Stimulated activated CD4-positive, alpha-beta T cell treated with anti-CD3 and anti-CD28 coated beads, Interleukin-15, amount 100 ng/mL, for 24 hours (primary cell): ENCODE results near the gene DISP3.

ENCODE experiments used
- DNase-seq: peaks from one replicate; pipeline ENCODE4 v3.0.0-alpha.2; 2020

Gene DISP3, protein sequence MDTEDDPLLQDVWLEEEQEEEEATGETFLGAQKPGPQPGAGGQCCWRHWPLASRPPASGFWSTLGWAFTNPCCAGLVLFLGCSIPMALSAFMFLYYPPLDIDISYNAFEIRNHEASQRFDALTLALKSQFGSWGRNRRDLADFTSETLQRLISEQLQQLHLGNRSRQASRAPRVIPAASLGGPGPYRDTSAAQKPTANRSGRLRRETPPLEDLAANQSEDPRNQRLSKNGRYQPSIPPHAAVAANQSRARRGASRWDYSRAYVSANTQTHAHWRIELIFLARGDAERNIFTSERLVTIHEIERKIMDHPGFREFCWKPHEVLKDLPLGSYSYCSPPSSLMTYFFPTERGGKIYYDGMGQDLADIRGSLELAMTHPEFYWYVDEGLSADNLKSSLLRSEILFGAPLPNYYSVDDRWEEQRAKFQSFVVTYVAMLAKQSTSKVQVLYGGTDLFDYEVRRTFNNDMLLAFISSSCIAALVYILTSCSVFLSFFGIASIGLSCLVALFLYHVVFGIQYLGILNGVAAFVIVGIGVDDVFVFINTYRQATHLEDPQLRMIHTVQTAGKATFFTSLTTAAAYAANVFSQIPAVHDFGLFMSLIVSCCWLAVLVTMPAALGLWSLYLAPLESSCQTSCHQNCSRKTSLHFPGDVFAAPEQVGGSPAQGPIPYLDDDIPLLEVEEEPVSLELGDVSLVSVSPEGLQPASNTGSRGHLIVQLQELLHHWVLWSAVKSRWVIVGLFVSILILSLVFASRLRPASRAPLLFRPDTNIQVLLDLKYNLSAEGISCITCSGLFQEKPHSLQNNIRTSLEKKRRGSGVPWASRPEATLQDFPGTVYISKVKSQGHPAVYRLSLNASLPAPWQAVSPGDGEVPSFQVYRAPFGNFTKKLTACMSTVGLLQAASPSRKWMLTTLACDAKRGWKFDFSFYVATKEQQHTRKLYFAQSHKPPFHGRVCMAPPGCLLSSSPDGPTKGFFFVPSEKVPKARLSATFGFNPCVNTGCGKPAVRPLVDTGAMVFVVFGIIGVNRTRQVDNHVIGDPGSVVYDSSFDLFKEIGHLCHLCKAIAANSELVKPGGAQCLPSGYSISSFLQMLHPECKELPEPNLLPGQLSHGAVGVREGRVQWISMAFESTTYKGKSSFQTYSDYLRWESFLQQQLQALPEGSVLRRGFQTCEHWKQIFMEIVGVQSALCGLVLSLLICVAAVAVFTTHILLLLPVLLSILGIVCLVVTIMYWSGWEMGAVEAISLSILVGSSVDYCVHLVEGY (N-terminal part only)

DNA sequence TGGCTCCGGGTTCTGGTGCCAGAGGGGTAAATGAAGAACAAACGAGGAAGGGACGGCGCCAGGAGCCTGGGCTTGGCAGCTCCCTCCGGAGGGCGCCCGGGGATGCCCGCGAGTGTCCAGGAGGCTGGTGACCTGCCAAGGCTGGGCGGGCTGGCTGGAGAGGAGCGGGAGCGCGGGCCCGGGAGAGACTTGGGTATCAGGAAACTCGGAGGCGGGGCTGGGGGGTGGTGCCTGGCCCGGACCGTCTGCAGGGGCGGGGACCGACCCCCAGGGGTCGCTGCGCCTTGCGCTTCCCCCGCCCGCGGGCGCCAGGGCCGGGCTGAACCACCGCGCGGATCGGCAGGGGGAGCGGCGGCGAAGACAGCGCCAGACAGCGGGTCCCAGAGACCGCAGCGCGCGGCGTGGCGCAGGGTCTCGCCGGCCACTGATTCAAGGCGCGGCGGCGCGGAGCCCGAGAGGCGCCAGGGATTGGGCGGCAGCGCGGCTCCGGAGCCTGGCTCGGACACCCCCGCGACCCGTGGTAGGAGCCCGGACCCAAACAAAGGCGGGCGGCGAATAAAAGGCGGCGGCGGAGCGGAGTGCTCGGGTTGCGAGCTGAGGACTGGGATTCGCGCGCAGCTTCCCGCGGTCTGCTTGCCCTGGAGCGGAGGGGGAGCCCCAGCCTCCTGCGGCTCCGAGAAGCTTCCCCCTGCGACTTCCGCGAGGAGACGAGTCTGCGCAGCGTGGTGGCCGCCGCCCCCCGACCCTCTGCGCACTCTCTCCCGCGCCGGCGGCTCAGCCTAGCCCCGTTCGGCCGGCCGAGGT lies at the start of gene DISP3:
Gene DISP3 (plus strand): TSS at position 585 of the 804 bp plus-strand sequence. CDS start 21,838 bp downstream, outside the sequence.
- DNase-seq: peak; percentile 88

DNA sequence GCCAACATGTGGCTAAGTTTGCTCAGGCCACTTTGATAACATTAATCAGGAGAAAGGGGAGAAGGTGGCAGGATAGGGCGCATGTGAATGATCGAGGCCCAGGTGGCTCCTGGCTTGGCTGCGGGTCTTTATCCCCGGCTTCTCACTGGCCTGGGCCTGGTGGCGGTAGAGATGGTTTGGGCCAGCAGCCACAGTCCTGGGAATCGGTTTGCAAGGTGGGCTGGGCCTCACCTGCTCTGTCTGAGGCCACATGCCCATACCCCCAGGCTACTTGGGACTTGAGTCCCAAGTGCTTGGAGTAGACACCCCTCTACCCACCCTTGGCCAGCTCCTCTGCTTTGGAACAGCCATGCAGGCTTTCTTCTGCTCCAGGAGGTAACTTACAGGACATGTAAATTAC lies 49.7 kb upstream of the DISP3 start:
- DNase-seq: no peak

DNA sequence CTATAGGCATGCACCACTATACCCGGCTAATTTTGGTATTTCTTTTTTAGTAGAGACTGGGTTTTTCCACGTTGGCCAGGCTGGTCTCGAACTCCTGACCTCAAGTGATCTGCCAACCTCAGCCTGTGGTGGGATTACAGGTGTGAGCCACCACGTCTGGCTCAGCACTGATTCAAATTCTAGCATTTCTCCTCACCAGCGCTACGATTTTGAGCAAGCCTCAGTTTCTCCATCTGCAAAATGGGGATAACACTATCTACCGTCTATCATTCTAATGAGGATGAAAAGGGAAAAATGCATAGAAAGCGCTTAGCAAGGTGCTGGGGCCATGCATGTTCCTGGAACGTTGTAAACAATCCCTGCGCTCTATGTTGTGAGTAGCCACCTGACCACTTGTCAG lies 49.0 kb upstream of the DISP3 start:
- DNase-seq: no peak

DNA sequence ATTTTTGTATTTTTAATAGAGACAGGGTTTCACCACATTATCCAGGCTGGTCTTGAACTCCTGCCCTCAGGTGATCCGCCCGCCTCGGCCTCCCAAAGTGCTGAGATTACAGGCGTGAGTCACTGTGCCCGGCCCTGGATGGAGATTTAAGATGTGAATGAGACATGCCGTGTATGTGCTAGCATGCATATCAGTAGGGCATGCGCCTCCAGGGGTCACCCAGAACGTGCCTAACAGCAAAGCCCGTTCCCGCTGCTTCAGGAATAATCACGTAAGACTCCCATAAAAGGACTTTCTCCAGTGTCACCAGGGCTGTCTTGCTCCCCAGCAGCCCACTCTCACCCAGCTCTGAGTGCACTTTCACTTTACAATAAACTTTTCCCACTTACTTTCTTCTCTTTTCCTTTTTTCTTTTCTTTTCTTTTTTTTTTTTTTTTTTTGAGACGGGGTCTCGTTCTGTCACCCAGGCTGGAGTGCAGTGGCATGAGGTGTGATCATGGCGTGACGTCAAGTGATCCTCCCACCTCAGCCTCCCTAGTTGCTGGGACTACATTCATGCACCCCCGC lies 46.9 kb upstream of the DISP3 start:
- no peak for DNase-seq

DNA sequence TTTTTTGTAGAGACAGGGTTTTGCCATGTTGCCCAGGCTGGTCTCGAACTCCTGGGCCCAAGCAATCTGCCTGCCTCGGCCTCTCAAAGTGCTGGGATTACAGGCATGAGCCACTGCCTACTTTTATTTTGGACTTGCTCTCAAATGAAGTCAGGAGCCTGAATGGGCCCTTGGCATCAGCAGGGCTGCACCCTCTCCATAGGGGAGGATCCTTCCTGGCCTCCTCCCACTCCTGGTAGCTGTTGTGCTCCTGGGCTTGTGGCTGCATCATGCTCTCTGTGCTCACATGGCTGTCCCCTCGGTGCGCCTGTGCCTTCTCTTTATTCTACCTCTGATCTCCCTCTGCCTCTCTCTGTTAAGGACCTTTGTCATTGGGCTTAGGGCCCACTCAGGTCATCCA lies 46.4 kb upstream of the DISP3 start:
- DNase-seq: no peak

DNA sequence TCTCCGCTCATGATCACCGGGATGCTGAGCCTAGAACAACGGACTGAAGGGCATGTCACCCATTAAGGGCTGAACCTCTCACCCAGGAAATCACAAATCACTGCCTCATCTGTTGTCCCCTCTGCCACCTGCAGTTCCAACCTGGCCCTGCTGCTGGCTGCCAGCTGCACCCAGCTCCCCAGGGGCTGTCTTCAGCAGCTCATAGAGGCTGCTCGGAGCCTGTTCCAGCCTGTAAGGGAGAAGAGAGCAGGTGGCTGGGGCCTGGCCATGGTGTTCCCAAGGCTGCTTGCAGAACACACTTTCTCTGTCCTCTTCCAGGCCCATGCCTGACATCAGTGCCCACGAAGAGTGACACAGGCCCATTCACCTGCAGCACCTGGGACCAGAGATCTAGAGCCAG lies 44.5 kb upstream of the DISP3 start:
- no peak for DNase-seq

DNA sequence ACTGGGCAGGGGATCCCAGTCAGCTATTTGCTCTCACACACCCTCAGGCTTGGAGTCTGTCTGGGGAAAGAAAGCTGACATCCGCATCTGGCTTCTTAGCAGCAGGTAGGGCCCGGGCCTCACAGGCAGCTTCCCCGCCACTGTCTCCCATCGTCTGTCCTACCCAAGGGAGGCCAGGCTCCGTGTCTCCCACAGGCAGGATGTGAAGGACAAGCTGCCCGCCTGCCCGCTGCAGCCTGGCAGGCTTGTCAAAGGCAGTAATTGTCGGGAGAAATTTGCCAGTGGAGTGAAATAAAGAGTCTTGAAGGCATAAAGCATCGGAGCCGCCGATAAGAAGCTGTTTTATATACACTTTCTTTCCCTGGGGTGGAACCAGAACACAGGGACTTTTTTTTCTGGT lies 44.0 kb upstream of the DISP3 start:
- no peak for DNase-seq

DNA sequence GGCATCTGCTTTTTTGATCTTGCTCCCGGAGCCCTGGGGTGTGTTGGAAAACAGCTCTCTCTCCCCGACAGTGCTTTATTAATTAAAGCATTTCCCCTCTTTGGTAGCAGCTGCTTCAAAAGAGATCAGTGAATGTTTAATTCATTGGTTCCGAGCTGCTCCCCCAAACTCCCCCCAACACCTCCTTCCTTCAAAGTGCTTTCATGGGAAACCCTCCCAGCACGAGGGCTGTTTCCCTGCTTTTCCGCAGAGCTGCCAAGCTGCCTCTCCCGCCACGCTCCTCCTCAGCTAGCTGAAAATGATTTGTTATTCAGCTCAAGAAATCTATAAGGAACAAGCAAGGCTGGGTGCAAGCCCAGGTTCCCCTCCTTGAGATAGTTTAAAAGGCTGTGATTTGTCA lies 40.0 kb upstream of the DISP3 start:
- no peak for DNase-seq

DNA sequence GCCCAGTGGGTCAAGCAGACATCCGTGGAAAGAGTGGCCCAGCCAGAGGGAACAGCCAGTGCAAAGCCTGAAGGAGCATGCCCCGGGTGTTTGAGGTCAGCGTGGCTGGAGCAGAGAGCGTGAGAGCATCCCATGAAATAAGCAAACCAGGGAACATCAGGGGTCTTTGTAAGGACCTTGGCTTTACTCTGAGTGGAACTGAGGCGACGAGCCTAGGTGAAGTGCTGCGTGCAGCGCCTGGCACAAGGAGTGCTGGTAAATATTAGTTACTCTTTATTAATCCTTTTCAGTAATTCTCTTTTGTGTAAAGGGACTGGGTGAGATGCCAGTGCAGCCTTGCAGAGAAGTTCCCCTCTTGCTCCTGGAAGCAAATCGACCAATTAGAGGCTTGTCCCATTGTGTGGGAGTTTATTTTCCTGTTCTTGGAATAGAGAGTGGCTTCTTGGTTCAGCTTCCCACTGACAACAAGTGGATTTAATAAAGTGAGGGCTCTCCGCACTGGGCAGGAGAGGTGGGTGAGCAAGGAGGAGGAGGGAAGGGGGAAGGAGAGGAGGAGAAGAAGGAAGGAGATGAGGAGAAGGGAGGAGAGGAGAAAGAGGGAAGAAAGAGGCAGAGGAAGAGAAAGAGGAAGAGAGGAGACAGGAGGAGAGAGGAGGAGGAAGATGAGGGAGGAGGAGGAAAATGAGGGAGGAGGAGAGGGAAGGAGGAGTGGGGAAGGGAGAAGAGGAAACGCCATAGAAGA lies 37.6 kb upstream of the DISP3 start:
- no peak for DNase-seq

DNA sequence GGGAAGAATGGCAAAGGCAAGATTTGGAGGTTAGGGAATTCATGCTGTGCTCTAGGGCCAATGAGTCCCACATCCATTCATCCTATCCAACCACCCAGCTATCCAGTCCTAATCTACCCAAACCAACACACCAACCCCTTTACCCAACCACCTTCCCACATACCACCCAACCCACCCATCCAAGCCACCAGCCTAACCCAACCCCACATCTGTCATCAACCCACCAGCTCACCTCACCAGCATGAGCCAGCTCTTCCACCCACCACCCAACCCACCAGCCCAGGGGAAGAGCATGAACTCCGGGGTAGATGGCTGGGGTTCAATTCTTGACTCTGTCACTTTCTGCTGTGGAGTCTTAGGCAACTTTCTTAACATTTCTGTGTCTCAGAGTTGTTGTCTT lies 35.9 kb upstream of the DISP3 start:
- no peak for DNase-seq

DNA sequence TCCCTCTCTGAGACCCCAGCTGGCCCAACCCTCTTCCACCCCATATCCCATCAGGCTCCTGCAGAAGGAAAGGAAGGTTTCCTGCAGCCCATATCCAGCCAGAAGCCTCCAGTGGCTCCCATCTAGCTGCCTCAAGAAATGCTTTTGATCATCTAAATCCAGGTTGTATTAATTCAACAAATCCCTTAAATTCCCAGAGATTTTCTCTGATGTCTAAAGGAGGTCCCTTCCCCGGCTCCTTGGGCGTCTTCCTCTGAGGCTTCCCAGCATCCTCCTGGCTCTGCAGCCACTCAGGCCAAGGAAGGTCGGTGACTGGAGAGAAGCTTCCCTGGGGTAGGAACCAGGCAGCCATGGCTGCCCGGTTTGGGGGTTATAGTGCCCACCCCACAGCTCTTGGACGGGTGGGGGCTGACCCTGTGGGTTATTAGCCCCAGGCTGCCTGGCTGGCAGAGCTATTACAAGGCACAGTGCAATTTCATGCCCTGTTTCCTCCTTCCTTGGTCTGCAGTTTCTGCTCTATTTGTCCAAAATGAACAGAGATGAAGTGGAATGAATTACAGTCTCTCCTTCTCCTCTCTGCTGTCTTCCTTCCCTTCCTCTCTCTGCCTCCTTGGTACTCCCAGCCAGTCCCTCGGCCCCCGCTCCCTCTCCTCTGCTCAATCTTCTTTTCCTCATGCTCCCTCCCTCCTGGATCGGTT lies 34.8 kb upstream of the DISP3 start:
- DNase-seq: no peak

DNA sequence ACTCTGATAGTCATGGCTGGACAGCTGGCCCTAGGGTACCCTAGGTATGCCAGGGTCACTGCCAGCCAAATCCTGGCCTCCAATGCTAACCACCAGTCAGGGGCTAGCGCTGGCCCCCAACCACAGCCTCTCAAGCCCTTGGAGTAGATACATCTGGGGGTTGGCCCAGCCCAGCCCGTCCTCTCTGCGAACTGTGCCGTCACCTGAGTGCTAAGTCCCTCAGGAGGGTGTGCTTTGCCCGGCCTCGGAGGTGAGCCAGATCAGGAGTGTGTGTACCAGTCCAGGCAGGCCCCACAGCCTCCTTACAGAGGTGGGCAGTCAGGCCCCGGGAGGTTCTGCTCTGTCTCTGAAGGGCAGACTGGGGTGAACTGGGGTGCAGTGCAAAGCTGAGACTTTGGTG lies 34.0 kb upstream of the DISP3 start:
- no peak for DNase-seq

DNA sequence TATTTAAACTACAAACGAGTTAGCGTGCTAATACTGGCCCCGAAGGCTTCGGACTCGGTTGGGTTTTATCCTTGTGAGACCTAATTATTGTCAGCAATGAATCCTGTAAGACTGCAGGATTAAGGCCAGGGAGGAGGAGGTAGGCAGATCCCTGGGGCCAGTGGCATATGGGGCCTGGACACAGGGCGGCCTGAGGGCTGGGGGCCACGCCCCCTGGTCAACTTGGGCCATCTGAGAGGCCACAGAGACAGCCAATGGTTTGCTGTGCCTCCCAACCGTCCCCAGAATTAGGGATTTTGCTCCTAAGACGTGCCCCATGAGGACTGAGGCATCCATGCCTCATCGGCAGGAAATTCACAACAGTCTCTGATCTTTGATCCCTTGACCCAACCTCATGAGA lies 31.1 kb upstream of the DISP3 start:
- DNase-seq: no peak

DNA sequence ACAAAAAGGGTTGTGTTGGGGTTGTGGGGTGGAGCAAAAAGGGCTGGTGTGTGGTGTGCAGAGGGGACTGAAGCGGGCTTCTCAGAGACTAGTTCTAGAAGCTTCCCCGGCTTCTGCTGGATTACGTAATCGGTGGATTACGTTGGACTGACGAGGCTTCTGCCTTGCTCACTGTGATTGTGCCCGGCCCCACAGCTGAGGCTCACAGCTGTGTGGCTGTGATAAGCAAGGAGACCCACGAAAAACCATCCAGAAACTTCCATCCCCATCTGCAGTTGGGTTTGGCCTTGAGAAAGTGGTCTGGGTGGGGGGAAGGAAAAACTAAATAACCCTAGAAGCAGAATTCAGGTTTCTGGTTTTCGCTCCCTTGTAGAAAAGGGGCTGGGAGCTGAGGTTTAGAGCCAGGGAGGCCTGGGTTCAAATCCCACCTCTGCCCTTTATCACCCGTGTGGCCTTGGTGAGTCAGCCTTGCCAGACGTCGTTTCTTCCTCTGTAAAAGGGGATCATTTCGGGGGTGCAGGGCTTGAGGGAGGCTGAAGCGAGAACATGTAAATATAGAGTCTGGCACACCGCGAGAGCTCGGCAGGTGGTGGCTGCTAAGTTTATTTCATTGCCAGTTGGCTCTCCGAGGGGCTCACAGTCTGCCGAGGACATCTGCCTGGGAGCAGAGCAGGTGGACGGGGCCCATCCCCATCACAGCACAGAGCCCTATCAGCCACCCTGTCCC lies 30.4 kb upstream of the DISP3 start:
- DNase-seq: no peak

DNA sequence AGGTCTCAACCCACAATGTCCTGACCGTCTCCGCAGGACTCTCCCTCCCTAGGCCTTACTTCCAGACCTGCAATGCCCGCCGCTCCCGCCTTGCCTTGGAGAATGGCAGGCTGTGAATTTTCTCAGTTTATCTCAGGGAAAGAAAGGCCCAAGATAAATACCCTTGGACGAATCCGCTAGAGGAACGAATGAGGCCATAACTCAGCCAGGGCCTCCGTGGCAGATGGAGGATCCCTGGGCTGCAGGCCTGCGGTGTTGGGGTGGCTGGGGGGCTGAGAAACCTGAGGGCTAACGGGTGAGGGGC lies 29.9 kb upstream of the DISP3 start:
- DNase-seq: no peak

DNA sequence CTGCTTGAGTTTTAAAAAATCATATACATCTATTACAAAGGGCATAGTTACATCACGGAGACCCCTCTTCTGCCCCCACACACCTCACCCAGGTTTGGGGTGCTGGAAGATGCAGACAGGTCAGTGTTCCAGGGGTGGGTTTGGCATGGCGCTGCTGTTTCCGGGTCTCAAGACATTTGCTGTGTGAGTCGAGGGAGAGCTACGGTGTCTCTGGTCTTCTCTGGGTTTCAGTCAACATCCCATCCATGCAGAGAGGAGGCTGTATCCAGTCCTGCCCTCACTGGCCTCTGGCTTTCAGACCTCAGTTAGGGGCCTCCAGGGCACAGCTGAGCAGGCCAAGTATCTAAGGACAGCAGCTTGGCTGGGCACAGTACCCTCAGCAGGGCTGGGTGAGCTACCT lies 28.6 kb upstream of the DISP3 start:
- DNase-seq: no peak

DNA sequence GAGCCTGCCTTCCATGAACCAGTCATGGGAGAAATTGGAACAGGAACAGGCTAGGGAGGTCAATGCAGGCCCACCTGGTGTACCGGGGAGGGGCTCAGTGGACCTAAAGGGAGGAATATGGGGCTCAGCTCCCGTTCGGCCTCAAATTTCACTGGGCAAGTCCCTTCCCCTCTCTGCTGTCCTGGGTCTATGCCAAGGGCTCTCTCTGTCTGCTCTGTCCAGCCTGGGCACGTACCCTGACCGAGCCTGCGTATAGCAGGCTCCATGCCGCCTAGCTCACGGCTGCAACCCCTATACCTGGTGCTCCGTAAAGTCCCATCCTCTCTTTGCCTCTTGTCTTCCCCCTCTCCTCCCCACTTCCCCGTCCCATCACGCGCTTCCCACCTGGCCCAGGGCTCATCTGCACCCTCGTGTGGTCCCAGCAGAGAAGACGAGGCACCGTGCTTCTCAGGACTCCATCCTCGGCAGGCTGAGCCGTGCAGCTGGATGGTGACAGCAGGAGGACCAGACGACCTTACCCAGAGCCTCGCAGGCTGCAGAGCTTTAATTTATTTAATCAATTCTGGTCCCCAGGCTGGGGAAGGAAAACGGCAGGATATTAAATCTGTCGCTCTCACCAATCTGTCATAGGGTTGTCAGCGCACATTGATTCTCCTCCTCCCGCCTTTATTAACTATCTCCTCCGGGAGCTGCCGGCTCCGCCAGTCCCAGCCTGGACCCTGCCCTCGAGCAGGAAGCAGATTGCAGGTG lies 25.0 kb upstream of the DISP3 start:
- no peak for DNase-seq

DNA sequence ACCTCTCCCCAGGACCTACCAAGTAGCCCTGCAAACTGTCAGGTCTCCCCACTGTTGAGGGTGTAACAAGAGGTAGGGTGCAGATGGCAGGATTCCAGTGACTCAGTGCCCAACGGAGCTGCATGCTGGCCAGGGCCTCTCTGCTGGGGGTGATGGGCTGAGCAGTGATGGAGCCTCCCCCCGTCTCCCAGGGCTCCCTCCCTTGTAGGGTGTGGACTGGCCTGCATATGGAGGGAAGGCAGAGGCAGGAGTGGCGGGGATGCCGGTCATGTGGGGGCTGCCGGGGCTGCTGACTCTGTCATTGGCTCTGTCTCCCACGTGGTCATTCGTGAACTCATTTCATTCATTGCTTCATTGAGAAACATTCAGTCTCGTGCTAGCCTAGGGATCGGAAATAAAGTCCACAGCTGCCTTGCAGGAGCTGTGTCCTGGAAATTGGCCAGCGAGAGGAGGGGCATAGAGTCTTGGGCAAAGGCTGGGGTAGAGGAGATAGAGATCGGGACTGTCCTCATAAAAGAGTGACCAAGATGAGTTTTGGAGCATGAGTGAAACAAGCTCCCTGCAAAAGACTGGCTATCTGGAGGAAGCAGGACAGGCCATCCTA lies 22.9 kb upstream of the DISP3 start:
- no peak for DNase-seq

DNA sequence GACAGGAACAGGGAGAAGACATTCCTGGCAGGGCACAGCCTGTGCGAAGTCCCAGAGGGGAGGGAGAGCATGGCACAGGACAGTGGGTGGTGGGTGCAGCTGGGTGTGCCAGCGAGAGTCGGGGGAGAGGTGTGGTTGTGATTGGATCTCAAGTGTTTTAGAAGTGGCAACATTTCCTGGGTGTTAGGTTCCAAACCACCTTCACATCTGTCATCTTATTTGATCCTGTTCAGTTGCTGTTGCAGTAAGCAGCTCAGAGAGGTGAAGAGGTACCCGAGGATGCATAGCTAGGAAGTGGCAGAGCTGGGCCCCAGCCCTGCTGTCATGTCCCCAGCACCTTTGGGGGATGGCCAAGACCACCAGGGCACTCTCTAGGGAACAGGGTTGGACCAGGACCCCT lies 22.0 kb upstream of the DISP3 start:
- DNase-seq: no peak
